Astrocyte (in vitro differentiated cells and primary cell): ENCODE results near the gene CALHM4. TPM values are rescaled to one million over a fixed set of nuclear protein-coding genes. Genes with fewer than 3 reads are reported as not detected.

Experiments used
- DNase-seq: peaks from one replicate; pipeline ENCODE4 v3.0.0-alpha.2; 2010; ENCODE audit warnings: low read depth
- FAIRE-seq: peaks from 2 replicates; lab custom pipeline; 2011; peaks lifted over from hg19 to GRCh38; lab: Jason Lieb, UNC
- H2AFZ ChIP-seq: 2 replicates; pipeline ENCODE4 v1.6.0; 2012; ENCODE audit warnings: low read depth, low read length, inconsistent platforms
- H3K27ac ChIP-seq: 2 replicates; pipeline ENCODE4 v1.5.1; 2011; ENCODE audit warnings: low read depth, low read length, inconsistent platforms
- H3K27me3 ChIP-seq: 2 replicates; pipeline ENCODE4 v1.6.0; 2011; ENCODE audit warnings: low read length, inconsistent platforms; ENCODE audit not compliant: insufficient read depth
- H3K36me3 ChIP-seq: 2 replicates; pipeline ENCODE4 v1.5.1; 2011; ENCODE audit warnings: low read length, inconsistent platforms; ENCODE audit not compliant: insufficient read depth
- H3K4me1 ChIP-seq: 2 replicates; pipeline ENCODE4 v1.5.1; 2011; ENCODE audit warnings: low read length, inconsistent platforms; ENCODE audit not compliant: insufficient read depth
- H3K4me2 ChIP-seq: 2 replicates; pipeline ENCODE4 v1.6.0; 2012; ENCODE audit warnings: low read length, inconsistent platforms
- H3K4me3 ChIP-seq: 2 replicates; pipeline ENCODE4 v1.5.1; 2011; ENCODE audit warnings: low read depth, mild to moderate bottlenecking, low read length, inconsistent platforms; ENCODE audit not compliant: insufficient read depth
- H3K79me2 ChIP-seq: 2 replicates; pipeline ENCODE4 v1.6.0; 2012; ENCODE audit warnings: mild to moderate bottlenecking, low read length, inconsistent platforms; ENCODE audit not compliant: insufficient read depth
- H3K9ac ChIP-seq: 2 replicates; pipeline ENCODE4 v1.6.0; 2012; ENCODE audit warnings: mild to moderate bottlenecking, low read length, inconsistent platforms
- H3K9me3 ChIP-seq: 2 replicates; pipeline ENCODE4 v1.5.1; 2012; ENCODE audit warnings: low read depth, mild to moderate bottlenecking, low read length, inconsistent platforms; ENCODE audit not compliant: insufficient read depth
- H4K20me1 ChIP-seq: 2 replicates; pipeline ENCODE4 v1.6.0; 2012; ENCODE audit warnings: low read length, inconsistent platforms; ENCODE audit not compliant: insufficient read depth
- H3K27ac Mint-ChIP-seq: one replicate; pipeline ENCODE4 v1.8.0; 2021; ENCODE audit warnings: mild to moderate bottlenecking, mixed read lengths; ENCODE audit not compliant: unreplicated experiment
- H3K27me3 Mint-ChIP-seq: one replicate; pipeline ENCODE4 v1.8.0; 2021; ENCODE audit warnings: low read depth, mixed read lengths; ENCODE audit not compliant: unreplicated experiment
- H3K36me3 Mint-ChIP-seq: one replicate; pipeline ENCODE4 v1.8.0; 2021; ENCODE audit warnings: low read depth, mixed read lengths; ENCODE audit not compliant: unreplicated experiment
- H3K4me1 Mint-ChIP-seq: one replicate; pipeline ENCODE4 v1.8.0; 2021; ENCODE audit warnings: low read depth, mixed read lengths; ENCODE audit not compliant: unreplicated experiment
- H3K4me3 Mint-ChIP-seq: one replicate; pipeline ENCODE4 v1.8.0; 2021; ENCODE audit warnings: mild to moderate bottlenecking, moderate library complexity, mixed read lengths; ENCODE audit not compliant: unreplicated experiment
- H3K9me3 Mint-ChIP-seq: one replicate; pipeline ENCODE4 v1.8.0; 2021; ENCODE audit warnings: mild to moderate bottlenecking, mixed read lengths; ENCODE audit not compliant: unreplicated experiment
- CTCF ChIP-seq: IDR thresholded peaks from 2 replicates; pipeline ENCODE4 v1.5.1; 2011; ENCODE audit warnings: low read depth, mild to moderate bottlenecking, inconsistent platforms, low read length, moderate library complexity; ENCODE audit not compliant: insufficient read depth
- EZH2 ChIP-seq: IDR thresholded peaks from 2 replicates; pipeline ENCODE4 v1.6.1; 2012; ENCODE audit warnings: mild to moderate bottlenecking, low read length, inconsistent platforms; ENCODE audit not compliant: insufficient read depth
- total RNA-seq: library from RNA; stranded (reverse); gene quantifications from 2 replicates; pipeline ENCODE4 v1.2.1, GENCODE V29; 2021

The CALHM4 gene
- total RNA-seq, 1 donor from 2014 or later = 0.20 TPM

GRCh38 chr6:116605935-116606334 lies 52.4 kb downstream of the CALHM4 start:
- peaks cover 1% of the 10 kb centered on the region for H3K4me1 Mint-ChIP-seq
- no peaks in the 10 kb centered on the region for H3K36me3 ChIP-seq
- H3K9ac ChIP-seq = no peak overlapping the region
- peaks cover 13% of the 10 kb centered on the region for H3K36me3 Mint-ChIP-seq
- H3K27me3 Mint-ChIP-seq = no peaks in the 10 kb centered on the region
- H3K27ac Mint-ChIP-seq = no peak overlapping the region
- H3K9me3 Mint-ChIP-seq = no peaks in the 10 kb centered on the region
- H4K20me1 ChIP-seq = no peaks in the 10 kb centered on the region
- FAIRE-seq (no peak), DNase-seq (no peak)
- no peaks in the 10 kb centered on the region for H3K4me1 ChIP-seq
- no peaks in the 10 kb centered on the region for H3K27me3 ChIP-seq
- no peaks in the 10 kb centered on the region for H3K9me3 ChIP-seq
- no peak overlapping the region for H3K4me3 Mint-ChIP-seq
- H3K4me2 ChIP-seq = no peak overlapping the region
- no peak overlapping the region for H3K27ac ChIP-seq
- H3K79me2 ChIP-seq = no peaks in the 10 kb centered on the region
- no peak for TF ChIP-seq EZH2
- no peak for TF ChIP-seq CTCF
- no peak overlapping the region for H3K4me3 ChIP-seq
- no peak overlapping the region for H2AFZ ChIP-seq

Other genes starting within 250 kb of the CALHM4 start
- gene DSE, start 182.8 kb upstream of the CALHM4 start, total RNA-seq = 83.2 and 83.7 TPM in 2 replicates
- gene CALHM6, start 92.4 kb upstream of the CALHM4 start, total RNA-seq = not detected in 2 replicates
- gene CALHM5, start 42.1 kb upstream of the CALHM4 start, total RNA-seq = 1.8 and 1.9 TPM in 2 replicates
- not detected in 2 replicates for gene TRAPPC3L, start 8.1 kb upstream of the CALHM4 start, total RNA-seq
- gene RWDD1, start 17.8 kb downstream of the CALHM4 start, total RNA-seq = 42.1 and 45.1 TPM in 2 replicates
- 0.48 and 0.72 TPM in 2 replicates for gene RSPH4A, start 62.7 kb downstream of the CALHM4 start, total RNA-seq
- gene ZUP1, start 115.0 kb downstream of the CALHM4 start, total RNA-seq = 16.2 TPM in 2 replicates
- gene KPNA5, start 127.5 kb downstream of the CALHM4 start, total RNA-seq = 14.3 and 14.4 TPM in 2 replicates
- not detected in 2 replicates for gene FAM162B, start 212.0 kb downstream of the CALHM4 start, total RNA-seq